PC-3 (cell line): Measurements from ENCODE around the gene XPO1. TPM values are rescaled to one million over a fixed set of nuclear protein-coding genes. Genes with fewer than 3 reads are reported as not detected.

ENCODE experiments used
- ATAC-seq: fragments of 200-7000 bp; cut with Tn5 transposase; 2 replicates; pipeline ENCODE4 v1.9.1; 2020; ENCODE audit warnings: mild to moderate bottlenecking, moderate library complexity
- BruUV-seq: library from RNA; stranded (reverse); fragments of 400-500 nt; replicated peaks from 2 replicates; lab custom pipeline; 2021; lab: Mats Ljungman, UMichigan
- CTCF ChIA-PET: fragments of 300-600 bp; sonication (Branson Sonifier 250); formaldehyde crosslinking; loops from one replicate; lab custom pipeline; 2022; ENCODE audit warnings: antibody characterized with exemption; lab: Charles Lee
- POLR2A ChIA-PET: fragments of 300-600 bp; sonication (Branson Sonifier 250); formaldehyde crosslinking; loops from one replicate; lab custom pipeline; 2022; ENCODE audit warnings: antibody characterized with exemption; ENCODE audit not compliant: unreplicated experiment; lab: Charles Lee
- DNase-seq: peaks from one replicate; pipeline ENCODE4 v3.0.0-alpha.2; 2015
- H2AFZ ChIP-seq: fragments of 300-600 bp; sonication (generic); 2 replicates; pipeline ENCODE4 v1.6.0; 2016; ENCODE audit warnings: antibody characterized with exemption, low read length
- H3F3A ChIP-seq: fragments of 300-600 bp; sonication (generic); one replicate; pipeline ENCODE4 v1.6.0; 2017; ENCODE audit warnings: antibody characterized with exemption, low read length, control low read depth, mild to moderate bottlenecking; ENCODE audit not compliant: unreplicated experiment
- H3K27ac ChIP-seq: fragments of 300-600 bp; sonication (generic); 2 replicates; pipeline ENCODE4 v1.5.1; 2016; ENCODE audit warnings: mild to moderate bottlenecking, low read length
- H3K27me3 ChIP-seq: fragments of 300-600 bp; sonication (generic); 2 replicates; pipeline ENCODE4 v1.6.1; 2016; ENCODE audit warnings: low read length, mixed read lengths
- H3K36me3 ChIP-seq: fragments of 300-600 bp; sonication (generic); 2 replicates; pipeline ENCODE4 v1.6.1; 2016; ENCODE audit warnings: low read depth, mixed run types, low read length, mixed read lengths
- H3K4me1 ChIP-seq: fragments of 300-600 bp; sonication (generic); 2 replicates; pipeline ENCODE4 v1.5.1; 2016; ENCODE audit warnings: low read length; ENCODE audit not compliant: insufficient read depth
- H3K4me2 ChIP-seq: fragments of 300-600 bp; sonication (generic); 2 replicates; pipeline ENCODE4 v1.6.0; 2016; ENCODE audit warnings: low read length
- H3K4me3 ChIP-seq: fragments of 300-600 bp; sonication (generic); 2 replicates; pipeline ENCODE4 v1.5.1; 2016; ENCODE audit warnings: mild to moderate bottlenecking, low read length, mixed read lengths
- H3K79me2 ChIP-seq: fragments of 300-600 bp; sonication (generic); 2 replicates; pipeline ENCODE4 v1.6.1; 2017; ENCODE audit warnings: low read length, mixed read lengths
- H3K9ac ChIP-seq: fragments of 300-600 bp; sonication (generic); 2 replicates; pipeline ENCODE4 v1.6.0; 2016; ENCODE audit warnings: mild to moderate bottlenecking, low read length
- H3K9me2 ChIP-seq: fragments of 300-600 bp; sonication (generic); replicated peaks from 2 replicates; pipeline ENCODE4 v1.6.1; 2016; ENCODE audit warnings: mixed run types, low read length, mixed read lengths
- H3K9me3 ChIP-seq: fragments of 300-600 bp; sonication (generic); 2 replicates; pipeline ENCODE4 v1.6.1; 2016; ENCODE audit warnings: low read length, mixed read lengths
- H4K20me1 ChIP-seq: fragments of 300-600 bp; sonication (generic); 2 replicates; pipeline ENCODE4 v1.6.1; 2016; ENCODE audit warnings: low read length, mixed read lengths
- EZH2 ChIP-seq: fragments of 300-600 bp; sonication (generic); IDR thresholded peaks from one replicate; pipeline ENCODE4 v1.6.1; 2017; ENCODE audit warnings: antibody characterized with exemption, mild to moderate bottlenecking, low read length; ENCODE audit not compliant: unreplicated experiment
- EZH2phosphoT487 ChIP-seq: fragments of 300-600 bp; sonication (generic); IDR thresholded peaks from 2 replicates; pipeline ENCODE4 v1.6.1; 2018; ENCODE audit warnings: mild to moderate bottlenecking, antibody characterized with exemption, low read length, borderline replicate concordance
- intact Hi-C: fragments of 100-400 bp; cut with micrococcal nuclease; formaldehyde crosslinking; loops from 2 replicates; pipeline ENCODE4 v1.9.0; 2023
- total RNA-seq: library from RNA; depleted of rRNA; stranded (reverse); fragments of >200 nt; gene quantifications from 2 replicates; pipeline ENCODE4 v1.2.3, GENCODE V29; 2014
- TF ChIP-seq, protein P1 (sequence below): fragments of 300-600 bp; sonication (generic); conservative IDR thresholded peaks from 2 replicates; pipeline ENCODE4 v1.5.1; 2017; ENCODE audit warnings: antibody characterized with exemption, low read depth, mild to moderate bottlenecking, low read length

The XPO1 gene
- total RNA-seq, 1 experiment from 2014 or later: 138 TPM

DNA sequence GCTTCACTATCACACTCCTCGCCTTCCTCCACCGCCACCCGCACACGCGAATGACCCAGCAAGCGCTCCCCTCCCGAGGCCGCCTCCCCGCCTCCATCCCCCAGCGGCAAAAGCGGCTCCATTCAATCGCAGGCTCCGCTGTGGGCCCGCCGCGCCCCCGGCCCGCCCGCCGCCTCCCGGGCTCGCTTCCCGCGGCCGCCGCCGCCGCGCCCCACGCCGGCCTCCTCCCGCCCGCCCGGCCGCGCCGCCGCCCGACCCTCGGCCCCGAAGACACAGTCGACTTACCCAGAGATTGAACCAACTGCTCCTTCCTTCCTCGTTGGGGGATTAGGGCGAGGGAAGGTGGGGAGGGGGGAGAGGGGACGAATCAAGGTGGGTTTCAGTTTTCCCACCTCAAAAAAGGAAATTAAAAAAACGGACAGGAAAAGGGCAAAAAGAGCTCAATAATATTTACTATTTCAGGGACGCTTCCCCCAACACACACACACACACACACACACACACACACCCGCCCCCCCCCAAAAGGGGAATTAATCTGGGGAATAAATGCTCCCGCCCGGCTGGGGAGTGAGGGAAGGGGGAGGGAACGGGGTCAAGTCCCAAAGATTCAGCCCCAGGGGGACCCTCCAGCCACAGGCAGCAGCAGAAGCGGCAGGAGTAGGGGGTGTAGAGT is 743 bp downstream of the XPO1 start:
- Histone ChIP-seq H3K4me1 (peaks cover 28% of the 10 kb centered on the region), H2AFZ (peak overlapping the region; percentile 89; the same call in 1 of the 2 replicates), H3K9ac (peak overlapping the region; percentile 98), H3K4me2 (peak overlapping the region; percentile 87), H4K20me1 (peaks cover 40% of the 10 kb centered on the region), H3K9me2 (no peaks in the 10 kb centered on the region), H3K27me3 (no peaks in the 10 kb centered on the region), H3K9me3 (no peaks in the 10 kb centered on the region), H3K27ac (peak overlapping the region; percentile 93), H3F3A (peaks cover 3% of the 10 kb centered on the region), H3K79me2 (peaks cover 56% of the 10 kb centered on the region), H3K36me3 (peaks cover 14% of the 10 kb centered on the region), H3K4me3 (peak overlapping the region; percentile 94)
- DNase-seq: no peak
- ATAC-seq: no peak; the same call in 1 of the 2 replicates
- CTCF ChIA-PET: no interaction called here
- TF ChIP-seq, protein P1, sequence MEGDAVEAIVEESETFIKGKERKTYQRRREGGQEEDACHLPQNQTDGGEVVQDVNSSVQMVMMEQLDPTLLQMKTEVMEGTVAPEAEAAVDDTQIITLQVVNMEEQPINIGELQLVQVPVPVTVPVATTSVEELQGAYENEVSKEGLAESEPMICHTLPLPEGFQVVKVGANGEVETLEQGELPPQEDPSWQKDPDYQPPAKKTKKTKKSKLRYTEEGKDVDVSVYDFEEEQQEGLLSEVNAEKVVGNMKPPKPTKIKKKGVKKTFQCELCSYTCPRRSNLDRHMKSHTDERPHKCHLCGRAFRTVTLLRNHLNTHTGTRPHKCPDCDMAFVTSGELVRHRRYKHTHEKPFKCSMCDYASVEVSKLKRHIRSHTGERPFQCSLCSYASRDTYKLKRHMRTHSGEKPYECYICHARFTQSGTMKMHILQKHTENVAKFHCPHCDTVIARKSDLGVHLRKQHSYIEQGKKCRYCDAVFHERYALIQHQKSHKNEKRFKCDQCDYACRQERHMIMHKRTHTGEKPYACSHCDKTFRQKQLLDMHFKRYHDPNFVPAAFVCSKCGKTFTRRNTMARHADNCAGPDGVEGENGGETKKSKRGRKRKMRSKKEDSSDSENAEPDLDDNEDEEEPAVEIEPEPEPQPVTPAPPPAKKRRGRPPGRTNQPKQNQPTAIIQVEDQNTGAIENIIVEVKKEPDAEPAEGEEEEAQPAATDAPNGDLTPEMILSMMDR: no peak
- TF ChIP-seq EZH2: no peak
- POLR2A ChIA-PET: interaction anchor here (1.1 kb wide), 1 partner anchor 227 kb away, joined by 6 read pairs; no protein-coding TSS in a partner anchor
- intact Hi-C loops: loop anchor here (5.0 to 10.0 kb wide), 3 partner anchors 100 to 347 kb away; partner anchors contain the start of genes CCT4 and FAM161A
- no TSS peak for BruUV-seq

DNA sequence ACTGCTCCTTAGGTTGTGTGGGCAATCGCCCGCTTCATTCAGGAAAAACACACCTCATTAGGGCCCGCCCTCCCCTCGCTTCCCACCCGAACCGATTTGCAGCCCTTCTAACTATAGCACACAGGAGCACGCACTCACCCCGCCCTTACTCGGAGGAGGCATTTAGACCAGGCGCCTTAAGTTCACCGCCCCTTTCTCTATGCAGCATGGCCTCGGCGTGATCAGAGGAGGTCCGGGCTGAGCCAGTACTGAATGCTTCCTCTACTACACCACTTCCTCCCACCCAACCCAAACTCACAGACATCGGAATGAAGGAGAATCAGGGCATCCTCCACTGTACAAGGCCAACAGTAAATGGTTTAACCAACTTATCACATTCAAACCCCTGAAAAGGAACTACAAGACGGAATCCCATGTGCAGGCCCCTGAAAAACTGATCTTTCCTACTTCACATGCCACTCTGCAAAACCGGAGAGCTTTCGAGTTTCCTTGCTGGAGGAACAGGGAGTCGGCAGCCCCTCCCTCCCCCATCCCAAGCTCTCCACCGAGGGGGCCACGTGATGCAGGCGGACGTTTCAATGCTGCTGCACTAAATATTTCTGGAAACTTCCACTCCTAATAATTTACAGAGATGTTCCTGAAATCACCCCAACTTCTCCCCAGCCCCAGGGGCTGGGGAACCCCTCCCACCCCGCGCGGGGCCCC is 1.4 kb downstream of the XPO1 start:
- H3K4me1 ChIP-seq: peaks cover 28% of the 10 kb centered on the region
- H3K4me2 ChIP-seq: peak overlapping the region; percentile 87
- DNase-seq (peak; percentile 85), ATAC-seq (peak; percentile 58)
- no peaks in the 10 kb centered on the region for H3K9me3 ChIP-seq
- peaks cover 42% of the 10 kb centered on the region for H4K20me1 ChIP-seq
- H3K27me3 ChIP-seq: no peaks in the 10 kb centered on the region
- peaks cover 63% of the 10 kb centered on the region for H3K79me2 ChIP-seq
- peak overlapping the region; percentile 54; the same call in 1 of the 2 replicates for H2AFZ ChIP-seq
- H3F3A ChIP-seq: peaks cover 3% of the 10 kb centered on the region
- POLR2A ChIA-PET: no interaction called here
- H3K9me2 ChIP-seq: no peaks in the 10 kb centered on the region
- peak overlapping the region; percentile 94 for H3K4me3 ChIP-seq
- TF ChIP-seq EZH2phosphoT487 (no peak), EZH2 (no peak)
- TF ChIP-seq, protein P1: no peak
- BruUV-seq: TSS peak; percentile 83
- H3K36me3 ChIP-seq: peaks cover 17% of the 10 kb centered on the region
- peak overlapping the region; percentile 93 for H3K27ac ChIP-seq
- CTCF ChIA-PET: interaction anchor here (0.6 kb wide), 1 partner anchor 99 kb away, joined by 4 read pairs; no protein-coding TSS in a partner anchor
- H3K9ac ChIP-seq: peak overlapping the region; percentile 98
- intact Hi-C loops: loop anchor here (5.0 to 10.0 kb wide), 3 partner anchors 101 to 348 kb away; partner anchors contain the start of genes CCT4 and FAM161A
